Natural killer cell (primary cell): ENCODE results near the gene GTPBP10. TPM values are rescaled to one million over a fixed set of nuclear protein-coding genes. Genes with fewer than 3 reads are reported as not detected.
"Not testable (repeated sequence)": the region's sequence is repeated elsewhere in the genome, so short reads cannot be mapped to it uniquely, and the experiment has no call there.

Experiments used
- ATAC-seq, 3 donors: fragments of 150-1000 bp in 2 of 3; fragments of 200-7000 bp in 1 of 3; cut with Tn5 transposase; 1 replicate in 1 of 3; 2 replicates in 2 of 3; pipeline ENCODE4 v1.10.0; 2021; ENCODE audit warnings: mild to moderate bottlenecking in 2 of 3, moderate library complexity in 2 of 3
- DNase-seq, 2 donors: peaks; one replicate each; pipeline versions ENCODE4 v3.0.0 to v3.0.0-alpha.2; 2013 to 2021; ENCODE audit warnings: mixed read lengths in 1 of 2
- H3K27ac ChIP-seq: one replicate; pipeline ENCODE4 v1.5.1; 2013; ENCODE audit warnings: mild to moderate bottlenecking, low read length
- H3K27me3 ChIP-seq: one replicate; pipeline ENCODE4 v1.6.1; 2013; ENCODE audit warnings: low read length; ENCODE audit not compliant: control insufficient read depth, insufficient read depth
- H3K36me3 ChIP-seq: one replicate; pipeline ENCODE4 v1.6.1; 2013; ENCODE audit warnings: low read length; ENCODE audit not compliant: control insufficient read depth, insufficient read depth
- H3K4me1 ChIP-seq: one replicate; pipeline ENCODE4 v1.6.1; 2013; ENCODE audit warnings: low read length; ENCODE audit not compliant: control insufficient read depth, insufficient read depth
- H3K4me3 ChIP-seq: one replicate; pipeline ENCODE4 v1.5.1; 2013; ENCODE audit warnings: low read length
- H3K9me3 ChIP-seq: one replicate; pipeline ENCODE4 v1.6.1; 2013; ENCODE audit warnings: low read length; ENCODE audit not compliant: control insufficient read depth, insufficient read depth
- H3K27ac Mint-ChIP-seq, 2 donors: one replicate each; pipeline ENCODE4 v1.8.0; 2022; ENCODE audit warnings: mild to moderate bottlenecking in 2 of 2, mixed read lengths in 2 of 2, moderate library complexity in 1 of 2
- H3K27me3 Mint-ChIP-seq, 2 donors: one replicate each; pipeline ENCODE4 v1.8.0; 2022; ENCODE audit warnings: low read depth in 2 of 2, mixed read lengths in 2 of 2
- H3K36me3 Mint-ChIP-seq: one replicate; pipeline ENCODE4 v1.8.0; 2022; ENCODE audit warnings: mixed read lengths
- H3K4me1 Mint-ChIP-seq, 2 donors: one replicate each; pipeline ENCODE4 v1.8.0; 2022; ENCODE audit warnings: mixed read lengths in 2 of 2
- H3K4me3 Mint-ChIP-seq: one replicate; pipeline ENCODE4 v1.8.0; 2022; ENCODE audit warnings: mild to moderate bottlenecking, moderate library complexity, mixed read lengths
- H3K9me3 Mint-ChIP-seq, 2 donors: one replicate each; pipeline ENCODE4 v1.8.0; 2022; ENCODE audit warnings: mixed read lengths in 2 of 2
- WGBS: methylation state at CpG from one replicate; pipeline ENCODE4 v1.1.7; 2013; ENCODE audit warnings: missing lambda C conversion rate; ENCODE audit not compliant: insufficient coverage; 5-methylcytosine and 5-hydroxymethylcytosine counted together
- intact Hi-C: fragments of 100-400 bp; cut with micrococcal nuclease; formaldehyde crosslinking; loops from one replicate; pipeline ENCODE4 v1.14.2; 2022
- total RNA-seq, 4 donors: library from RNA; stranded (reverse); fragments of 120-200 nt in 1 of 4; gene quantifications; one replicate each; pipeline versions ENCODE4 v1.2.3 to v1.2.4, GENCODE V29; 2013 to 2022
- TF ChIP-seq, protein P1 (sequence below): fragments of 200-600 bp; IDR thresholded peaks from one replicate; pipeline ENCODE4 v1.8.0; 2022; ENCODE audit warnings: antibody characterized with exemption

The GTPBP10 gene
- total RNA-seq, 3 donors from 2014 or later (not counting 1 experiment from before 2014, with no cell fraction given), result 15.2 to 19.6 (median 19.2) TPM

GRCh38 chr7:90349305-90349704, 2.8 kb downstream of the GTPBP10 start:
- ATAC-seq (no peak), DNase-seq (no peak)
- H3K27me3 ChIP-seq, result no peaks in the 10 kb centered on the region
- H3K27ac ChIP-seq, result no peak overlapping the region
- H3K4me3 ChIP-seq, result no peak overlapping the region
- TF ChIP-seq, protein P1, sequence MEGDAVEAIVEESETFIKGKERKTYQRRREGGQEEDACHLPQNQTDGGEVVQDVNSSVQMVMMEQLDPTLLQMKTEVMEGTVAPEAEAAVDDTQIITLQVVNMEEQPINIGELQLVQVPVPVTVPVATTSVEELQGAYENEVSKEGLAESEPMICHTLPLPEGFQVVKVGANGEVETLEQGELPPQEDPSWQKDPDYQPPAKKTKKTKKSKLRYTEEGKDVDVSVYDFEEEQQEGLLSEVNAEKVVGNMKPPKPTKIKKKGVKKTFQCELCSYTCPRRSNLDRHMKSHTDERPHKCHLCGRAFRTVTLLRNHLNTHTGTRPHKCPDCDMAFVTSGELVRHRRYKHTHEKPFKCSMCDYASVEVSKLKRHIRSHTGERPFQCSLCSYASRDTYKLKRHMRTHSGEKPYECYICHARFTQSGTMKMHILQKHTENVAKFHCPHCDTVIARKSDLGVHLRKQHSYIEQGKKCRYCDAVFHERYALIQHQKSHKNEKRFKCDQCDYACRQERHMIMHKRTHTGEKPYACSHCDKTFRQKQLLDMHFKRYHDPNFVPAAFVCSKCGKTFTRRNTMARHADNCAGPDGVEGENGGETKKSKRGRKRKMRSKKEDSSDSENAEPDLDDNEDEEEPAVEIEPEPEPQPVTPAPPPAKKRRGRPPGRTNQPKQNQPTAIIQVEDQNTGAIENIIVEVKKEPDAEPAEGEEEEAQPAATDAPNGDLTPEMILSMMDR, result no peak
- H3K27ac Mint-ChIP-seq, result peak overlapping the region; percentile 75 to 93
- peak overlapping the region; percentile 41 for H3K4me3 Mint-ChIP-seq
- H3K36me3 Mint-ChIP-seq, result no peaks in the 10 kb centered on the region
- H3K9me3 ChIP-seq, result no peaks in the 10 kb centered on the region
- 95% methylated on average over 4 of the region's 4 CpGs for WGBS
- H3K9me3 Mint-ChIP-seq, result no peaks in the 10 kb centered on the region
- H3K4me1 Mint-ChIP-seq, result peaks cover 49 to 67% of the 10 kb centered on the region in 2 donors
- H3K36me3 ChIP-seq, result peaks cover 8% of the 10 kb centered on the region
- H3K27me3 Mint-ChIP-seq, result no peaks in the 10 kb centered on the region
- intact Hi-C loops, result loop anchor here (5.0 kb wide), 1 partner anchor 1783 kb away; the partner anchor contains the start of gene CYP51A1
- H3K4me1 ChIP-seq, result peaks cover 11% of the 10 kb centered on the region

DNA sequence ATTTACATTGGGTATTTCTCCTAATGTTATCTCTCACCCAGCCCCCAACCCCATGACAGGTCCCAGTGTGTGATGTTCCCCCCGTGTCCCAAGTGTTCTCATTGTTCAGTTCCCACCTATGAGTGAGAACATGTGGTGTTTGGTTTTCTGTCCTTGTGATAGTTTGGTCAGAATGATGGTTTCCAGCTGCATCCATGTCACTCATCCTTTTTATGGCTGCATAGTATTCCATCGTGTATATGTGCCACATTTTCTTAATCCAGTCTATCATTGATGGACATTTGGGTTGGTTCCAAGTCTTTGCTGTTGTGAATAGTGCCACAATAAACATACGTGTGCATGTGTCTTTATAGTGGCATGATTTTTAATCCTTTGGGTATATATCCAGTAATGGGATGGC, 3.5 kb downstream of the GTPBP10 start:
- peaks cover 15% of the 10 kb centered on the region for H3K36me3 ChIP-seq
- DNase-seq, ATAC-seq, H3K27ac ChIP-seq, H3K4me3 ChIP-seq, H3K36me3 Mint-ChIP-seq, H3K4me3 Mint-ChIP-seq, H3K27me3 ChIP-seq, H3K9me3 ChIP-seq, intact Hi-C loops, H3K9me3 Mint-ChIP-seq, H3K27me3 Mint-ChIP-seq: not testable (repeated sequence)
- Mint-ChIP-seq H3K27ac (peak overlapping the region; percentile 47 to 93), H3K4me1 (peaks cover 48 to 63% of the 10 kb centered on the region in 2 donors)
- 100% methylated on average over 1 of the region's 3 CpGs for WGBS
- H3K4me1 ChIP-seq, result peaks cover 11% of the 10 kb centered on the region

DNA sequence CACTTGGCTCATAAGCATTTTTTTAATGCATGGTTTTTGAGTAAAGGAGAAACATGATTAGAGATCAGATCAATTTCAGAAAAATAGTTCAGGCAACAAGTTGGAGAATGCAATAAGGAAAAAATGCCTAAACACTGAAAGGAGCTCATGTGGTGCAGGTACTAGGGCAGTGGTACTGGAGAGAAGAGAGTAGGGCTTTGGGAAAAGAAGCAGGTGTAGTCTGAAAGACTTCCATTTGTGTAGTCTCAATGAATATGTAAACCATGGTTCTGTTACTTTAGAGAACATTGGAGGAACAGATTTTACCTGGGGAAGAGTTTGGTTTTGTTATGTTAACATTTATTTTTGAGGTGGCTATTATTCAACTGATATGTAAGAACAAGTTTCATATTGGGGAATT, 5.5 kb downstream of the GTPBP10 start:
- Mint-ChIP-seq H3K4me3 (no peak overlapping the region), H3K27ac (no peak overlapping the region), H3K4me1 (peaks cover 42 to 48% of the 10 kb centered on the region in 2 donors), H3K36me3 (peaks cover 14% of the 10 kb centered on the region), H3K9me3 (peaks cover 0 to 2% of the 10 kb centered on the region in 2 donors), H3K27me3 (no peaks in the 10 kb centered on the region)
- ATAC-seq (no peak), DNase-seq (no peak)
- Histone ChIP-seq H3K4me3 (no peak overlapping the region), H3K36me3 (peaks cover 33% of the 10 kb centered on the region), H3K9me3 (no peaks in the 10 kb centered on the region), H3K27ac (no peak overlapping the region), H3K4me1 (peaks cover 4% of the 10 kb centered on the region), H3K27me3 (no peaks in the 10 kb centered on the region)
- TF ChIP-seq, protein P1, result no peak
- intact Hi-C loops, result no loop called here

- ATAC-seq (no peak), DNase-seq (no peak)
- Histone ChIP-seq H3K36me3 (peaks cover 63% of the 10 kb centered on the region), H3K27ac (no peak overlapping the region), H3K27me3 (no peaks in the 10 kb centered on the region), H3K4me3 (no peak overlapping the region), H3K4me1 (no peaks in the 10 kb centered on the region), H3K9me3 (no peaks in the 10 kb centered on the region)
- WGBS, result no CpG with 5 or more reads among the region's 1 CpG
- Mint-ChIP-seq H3K4me3 (no peak overlapping the region), H3K27ac (no peak overlapping the region), H3K27me3 (no peaks in the 10 kb centered on the region), H3K4me1 (no peaks in the 10 kb centered on the region), H3K36me3 (peaks cover 21% of the 10 kb centered on the region), H3K9me3 (no peaks in the 10 kb centered on the region)
- intact Hi-C loops, result no loop called here
- TF ChIP-seq, protein P1, result no peak
These were observed 36.9 kb downstream of the GTPBP10 start for GRCh38 chr7:90383422-90383821.
